Stimulated activated CD4-positive, alpha-beta T cell treated with anti-CD3 and anti-CD28 coated beads, Interleukin-15, amount 100 ng/mL, for 48 hours (primary cell): ENCODE data around the gene OR10H3.
"Not testable (repeated sequence)": the region's sequence is repeated elsewhere in the genome, so short reads cannot be mapped to it uniquely, and the experiment has no call there.

Experiments
- DNase-seq, 2 donors: peaks; one replicate each; pipeline ENCODE4 v3.0.0-alpha.2; 2020; ENCODE audit warnings: low read depth in 2 of 2

The OR10H3 gene

GRCh38 chr19:15737722-15738121, at the start of gene OR10H3:
Gene OR10H3, plus strand, starts transcription at chr19:15737985. Its CDS starts 3,408 bp downstream, at chr19:15741393.
- DNase-seq = no peak

- DNase-seq = no peak
These were observed 41.1 kb upstream of the OR10H3 start for GRCh38 chr19:15696654-15697194.

GRCh38 chr19:15701757-15702533, 35.8 kb upstream of the OR10H3 start:
- no peak for DNase-seq

GRCh38 chr19:15702534-15702930, 35.3 kb upstream of the OR10H3 start:
- DNase-seq = peak in 1 of 2 donors; percentile 14

- no peak for DNase-seq
These were observed 23.1 kb upstream of the OR10H3 start for GRCh38 chr19:15714638-15715037.

GRCh38 chr19:15715642-15716041, 22.1 kb upstream of the OR10H3 start:
- DNase-seq = no peak

- no peak for DNase-seq
These were observed 20.0 kb upstream of the OR10H3 start for GRCh38 chr19:15717809-15718208.

GRCh38 chr19:15721268-15721667, 16.5 kb upstream of the OR10H3 start:
- DNase-seq = no peak

- no peak for DNase-seq
These were observed 14.8 kb upstream of the OR10H3 start for GRCh38 chr19:15722956-15723355.

- DNase-seq = no peak
These were observed 10.1 kb upstream of the OR10H3 start, which contains the start of gene OR10H2 for GRCh38 chr19:15727724-15728123. Gene OR10H2, plus strand, starts transcription at chr19:15728024. Its CDS starts 20 bp downstream, at chr19:15728044.

- no peak for DNase-seq
These were observed 7.2 kb upstream of the OR10H3 start for GRCh38 chr19:15730538-15730937.

GRCh38 chr19:15732388-15732787, 5.4 kb upstream of the OR10H3 start:
- no peak for DNase-seq

- no peak for DNase-seq
These were observed 3.9 kb upstream of the OR10H3 start for GRCh38 chr19:15733895-15734294.

GRCh38 chr19:15740785-15741184, 3.0 kb downstream of the OR10H3 start:
- DNase-seq = no peak

- no peak for DNase-seq
These were observed 10.5 kb downstream of the OR10H3 start for GRCh38 chr19:15748239-15748638.

GRCh38 chr19:15758379-15758778, 20.6 kb downstream of the OR10H3 start:
- no peak for DNase-seq

- no peak for DNase-seq
These were observed 22.3 kb downstream of the OR10H3 start for GRCh38 chr19:15759962-15760565.

GRCh38 chr19:15769586-15769985, 31.8 kb downstream of the OR10H3 start:
- no peak for DNase-seq

GRCh38 chr19:15774159-15774558, 36.4 kb downstream of the OR10H3 start:
- not testable (repeated sequence) for DNase-seq

- no peak for DNase-seq
These were observed 37.5 kb downstream of the OR10H3 start for GRCh38 chr19:15775249-15775648.

GRCh38 chr19:15776264-15776663, 38.5 kb downstream of the OR10H3 start:
- no peak for DNase-seq

- DNase-seq = no peak
These were observed 39.5 kb downstream of the OR10H3 start for GRCh38 chr19:15776991-15777970.
